T-helper 17 cell (primary cell): ENCODE results near the gene BCL2A1. TPM values are rescaled to one million over a fixed set of nuclear protein-coding genes. Genes with fewer than 3 reads are reported as not detected.

ENCODE experiments used
- ATAC-seq: fragments of 150-1000 bp; cut with Tn5 transposase; 2 replicates; pipeline ENCODE4 v1.10.0; 2021; ENCODE audit warnings: mild to moderate bottlenecking, moderate library complexity
- DNase-seq, 3 donors: peaks; one replicate each; pipeline versions ENCODE4 v3.0.0 to v3.0.0-alpha.2; 2020 to 2021
- H3K9me3 ChIP-seq: one replicate; pipeline ENCODE4 v1.7.0; 2013; ENCODE audit warnings: low read length, mild to moderate bottlenecking; ENCODE audit not compliant: control insufficient read depth, poor library complexity, severe bottlenecking
- H3K27ac Mint-ChIP-seq: one replicate; pipeline ENCODE4 v1.8.0; 2022; ENCODE audit warnings: mild to moderate bottlenecking, moderate library complexity, mixed read lengths
- H3K27me3 Mint-ChIP-seq: one replicate; pipeline ENCODE4 v1.8.0; 2022; ENCODE audit warnings: mixed read lengths
- H3K36me3 Mint-ChIP-seq: one replicate; pipeline ENCODE4 v1.8.0; 2022; ENCODE audit warnings: low read depth, mixed read lengths
- H3K4me1 Mint-ChIP-seq: one replicate; pipeline ENCODE4 v1.8.0; 2022; ENCODE audit warnings: mild to moderate bottlenecking, mixed read lengths
- H3K4me3 Mint-ChIP-seq: one replicate; pipeline ENCODE4 v1.8.0; 2022; ENCODE audit warnings: mild to moderate bottlenecking, moderate library complexity, mixed read lengths
- total RNA-seq, 4 donors: library from RNA in 2 of 4; stranded (reverse) in 2 of 4; gene quantifications; one replicate each; pipeline ENCODE4 v1.2.3 and lab custom pipeline; 2022 to 2026

BCL2A1 gene
- total RNA-seq, 2 donors from 2014 or later: 23.3 to 27.0 TPM

DNA sequence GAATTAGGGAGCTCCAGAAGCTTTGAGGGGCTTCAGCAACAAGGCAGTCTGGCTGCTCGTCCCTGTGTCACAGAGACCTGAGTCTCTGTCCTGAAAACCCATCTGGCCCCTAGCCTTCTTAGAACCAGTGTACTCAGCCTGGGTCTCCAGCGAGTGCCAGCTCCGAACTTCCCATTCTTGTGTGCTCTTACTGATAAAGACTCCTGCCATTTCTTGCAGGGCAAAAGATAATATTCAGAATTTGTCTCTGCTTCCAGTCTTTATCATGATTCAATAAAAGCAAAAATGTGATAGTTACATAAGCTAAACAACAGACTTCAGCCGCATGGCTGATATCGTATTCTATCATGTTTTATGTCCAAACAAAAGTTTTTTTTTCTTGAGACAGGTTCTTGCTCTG is 36.0 kb upstream of the BCL2A1 start:
- no peaks in the 10 kb centered on the region for H3K9me3 ChIP-seq
- H3K36me3 Mint-ChIP-seq: no peaks in the 10 kb centered on the region
- no peak overlapping the region for H3K4me3 Mint-ChIP-seq
- no peak for DNase-seq
- no peak overlapping the region for H3K27ac Mint-ChIP-seq
- peaks cover 6% of the 10 kb centered on the region for H3K4me1 Mint-ChIP-seq
- peaks cover 4% of the 10 kb centered on the region for H3K27me3 Mint-ChIP-seq
- no peak for ATAC-seq

DNA sequence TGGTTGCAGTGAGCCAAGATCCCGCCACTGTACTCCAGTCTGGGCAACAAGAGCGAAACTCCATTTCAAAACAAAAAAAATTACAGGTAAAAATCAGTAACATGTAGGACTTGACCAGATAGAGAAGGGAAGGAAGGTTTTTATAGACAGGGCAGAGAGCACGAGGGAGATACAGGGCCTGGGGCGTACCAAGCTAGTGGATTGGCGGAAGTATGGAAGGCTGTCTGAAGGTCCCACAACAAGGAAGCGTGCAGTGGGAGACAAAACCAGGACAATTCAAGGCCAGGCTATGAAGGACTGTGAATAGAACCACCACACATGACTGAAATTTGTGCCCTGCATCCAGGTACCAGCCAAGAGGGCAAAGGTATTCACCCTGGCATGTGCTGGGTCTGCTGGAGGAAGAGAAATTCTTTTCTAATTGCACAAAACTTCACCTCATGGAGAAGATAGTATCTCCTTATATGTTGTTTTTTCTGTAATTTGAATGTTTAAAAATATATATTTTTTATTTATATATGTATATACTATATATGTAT is 33.0 kb upstream of the BCL2A1 start:
- Mint-ChIP-seq H3K4me1 (peaks cover 3% of the 10 kb centered on the region), H3K27me3 (no peaks in the 10 kb centered on the region), H3K27ac (no peak overlapping the region), H3K4me3 (no peak overlapping the region), H3K36me3 (no peaks in the 10 kb centered on the region)
- ATAC-seq (no peak), DNase-seq (no peak)
- no peaks in the 10 kb centered on the region for H3K9me3 ChIP-seq

DNA sequence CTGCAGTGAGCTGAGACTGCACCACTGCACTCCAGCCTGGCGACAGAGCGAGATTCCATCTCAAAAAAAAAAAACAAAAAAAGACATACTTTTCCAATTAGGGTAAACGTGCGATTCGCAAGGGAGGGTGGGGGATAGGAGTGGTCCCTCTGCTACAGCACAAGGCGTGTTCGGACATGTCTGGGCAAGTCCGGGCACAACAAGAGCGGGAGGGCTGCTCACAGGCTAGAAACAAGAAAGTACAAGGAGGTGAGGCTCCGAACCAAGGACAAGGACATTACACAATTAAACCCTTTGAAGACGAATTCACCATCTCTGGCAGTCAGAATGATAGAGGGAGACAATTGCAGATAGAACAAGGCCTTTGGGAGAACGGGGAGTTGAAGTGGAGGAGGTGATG is 32.2 kb upstream of the BCL2A1 start:
- ATAC-seq (no peak), DNase-seq (no peak)
- Mint-ChIP-seq H3K27me3 (no peaks in the 10 kb centered on the region), H3K36me3 (no peaks in the 10 kb centered on the region), H3K27ac (no peak overlapping the region), H3K4me3 (no peak overlapping the region), H3K4me1 (peaks cover 3% of the 10 kb centered on the region)
- no peaks in the 10 kb centered on the region for H3K9me3 ChIP-seq

DNA sequence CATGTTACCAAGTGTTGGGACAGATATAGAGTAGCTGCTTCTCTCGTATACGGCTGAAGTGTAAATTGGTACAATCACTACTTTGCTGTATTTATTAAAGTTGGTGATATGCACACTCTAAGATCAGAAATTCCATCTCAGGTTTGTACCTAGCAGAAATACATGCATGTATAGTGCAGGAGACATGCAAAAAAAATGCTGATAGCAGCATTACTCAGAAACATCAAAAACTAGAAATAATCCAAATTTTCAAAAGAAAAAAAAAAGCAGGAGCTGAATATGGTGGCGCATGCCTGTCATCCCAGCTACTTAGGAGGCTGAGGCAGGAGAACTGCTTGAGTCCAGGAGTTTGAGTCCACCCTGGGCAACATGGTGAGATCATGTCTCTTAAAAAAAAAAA is 31.3 kb upstream of the BCL2A1 start:
- H3K4me1 Mint-ChIP-seq: peaks cover 3% of the 10 kb centered on the region

GRCh38 chr15:79994615-79995014 is 23.6 kb upstream of the BCL2A1 start:
- peaks cover 2% of the 10 kb centered on the region for H3K4me1 Mint-ChIP-seq
- peaks cover 7% of the 10 kb centered on the region for H3K27me3 Mint-ChIP-seq
- H3K27ac Mint-ChIP-seq: no peak overlapping the region
- no peaks in the 10 kb centered on the region for H3K36me3 Mint-ChIP-seq
- H3K9me3 ChIP-seq: no peaks in the 10 kb centered on the region
- H3K4me3 Mint-ChIP-seq: no peak overlapping the region
- ATAC-seq: no peak
- DNase-seq: no peak

More for the DNA sequence above, 31.3 kb upstream of the BCL2A1 start:
- no peak for DNase-seq
- H3K27ac Mint-ChIP-seq: peak overlapping the region; percentile 11
- H3K27me3 Mint-ChIP-seq: no peaks in the 10 kb centered on the region
- H3K9me3 ChIP-seq: no peaks in the 10 kb centered on the region
- ATAC-seq: no peak
- H3K36me3 Mint-ChIP-seq: no peaks in the 10 kb centered on the region
- no peak overlapping the region for H3K4me3 Mint-ChIP-seq

DNA sequence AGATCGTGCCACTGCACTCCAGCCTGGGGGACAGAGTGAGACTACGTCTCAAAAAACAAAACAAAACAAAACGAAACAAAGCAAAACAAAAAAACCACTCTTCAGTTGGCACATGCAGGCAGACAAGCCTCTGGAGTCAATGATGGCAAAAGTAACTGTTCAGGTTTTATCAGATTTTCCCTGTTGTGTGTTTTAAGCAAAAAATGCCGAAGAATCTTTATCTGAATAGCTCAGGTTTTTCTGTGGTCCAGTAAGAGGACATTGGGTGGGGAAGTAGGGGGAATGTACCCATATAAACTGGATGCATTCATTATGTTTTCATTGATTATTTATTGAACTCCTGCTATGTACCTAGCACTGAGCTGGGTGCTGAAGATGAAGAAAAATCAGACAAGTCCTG is 20.8 kb upstream of the BCL2A1 start:
- Mint-ChIP-seq H3K36me3 (no peaks in the 10 kb centered on the region), H3K27ac (no peak overlapping the region), H3K4me1 (peaks cover 4% of the 10 kb centered on the region), H3K27me3 (peaks cover 7% of the 10 kb centered on the region), H3K4me3 (no peak overlapping the region)
- no peak for DNase-seq
- ATAC-seq: no peak
- no peaks in the 10 kb centered on the region for H3K9me3 ChIP-seq

DNA sequence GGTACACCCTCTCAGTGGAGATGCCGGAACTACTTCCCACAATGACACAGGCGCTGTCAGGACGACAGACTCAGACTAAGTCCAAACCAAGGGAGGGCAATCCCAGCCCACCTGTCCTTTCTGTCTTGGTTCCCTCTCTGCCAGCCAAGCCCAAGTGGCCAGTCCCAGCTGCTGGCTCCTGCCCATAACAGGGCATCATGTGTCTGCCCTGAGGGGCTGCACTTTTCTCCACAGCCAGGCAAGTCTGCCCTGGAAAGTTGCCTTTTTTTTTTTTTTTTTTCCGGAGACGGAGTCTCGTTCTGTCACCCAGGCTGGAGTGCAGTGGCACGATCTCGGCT is 20.0 kb upstream of the BCL2A1 start:
- ATAC-seq (no peak), DNase-seq (no peak)
- Mint-ChIP-seq H3K4me1 (peaks cover 4% of the 10 kb centered on the region), H3K27ac (no peak overlapping the region), H3K4me3 (no peak overlapping the region), H3K27me3 (peaks cover 7% of the 10 kb centered on the region), H3K36me3 (no peaks in the 10 kb centered on the region)
- H3K9me3 ChIP-seq: no peaks in the 10 kb centered on the region

DNA sequence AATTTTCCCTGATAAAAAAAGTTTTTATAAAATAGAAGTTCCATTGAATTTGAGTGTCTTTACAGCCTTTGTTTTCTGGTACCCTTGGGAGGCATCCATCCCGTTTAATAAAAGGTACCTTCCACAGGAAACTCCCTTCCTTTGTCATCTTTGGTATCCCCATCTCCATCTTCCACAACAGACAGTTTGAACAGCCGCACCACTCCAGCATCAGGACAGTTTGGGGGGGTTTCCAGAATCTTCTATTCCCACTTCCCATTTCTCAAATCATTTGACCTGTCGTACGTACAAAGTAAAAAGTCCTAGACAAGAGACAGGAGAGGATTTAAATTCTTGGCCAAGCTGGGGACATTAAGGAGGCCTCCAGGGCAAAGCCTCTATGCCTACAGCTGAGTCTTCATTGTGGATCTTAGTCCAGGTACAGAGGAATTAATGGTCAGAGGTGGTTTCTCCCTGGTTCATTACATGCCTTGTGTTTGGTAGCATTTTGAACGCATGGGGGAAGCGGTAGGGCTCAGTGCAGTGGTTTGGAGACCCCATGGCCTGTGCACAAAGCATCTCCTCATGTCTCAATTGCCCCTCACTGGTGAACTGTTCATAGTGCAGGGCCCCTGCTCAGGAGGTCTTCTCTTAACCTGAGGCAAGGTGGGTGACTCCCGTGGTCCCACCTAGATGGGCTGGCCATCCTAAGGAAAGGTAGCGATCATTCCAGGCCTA is 19.4 kb upstream of the BCL2A1 start:
- no peak overlapping the region for H3K27ac Mint-ChIP-seq
- DNase-seq (no peak), ATAC-seq (no peak)
- no peaks in the 10 kb centered on the region for H3K36me3 Mint-ChIP-seq
- peaks cover 7% of the 10 kb centered on the region for H3K27me3 Mint-ChIP-seq
- no peaks in the 10 kb centered on the region for H3K9me3 ChIP-seq
- H3K4me1 Mint-ChIP-seq: peaks cover 4% of the 10 kb centered on the region
- H3K4me3 Mint-ChIP-seq: no peak overlapping the region

GRCh38 chr15:79989682-79990081 is 18.7 kb upstream of the BCL2A1 start:
- Mint-ChIP-seq H3K4me3 (no peak overlapping the region), H3K27me3 (peaks cover 3% of the 10 kb centered on the region), H3K4me1 (peaks cover 4% of the 10 kb centered on the region), H3K27ac (no peak overlapping the region), H3K36me3 (no peaks in the 10 kb centered on the region)
- DNase-seq: no peak
- H3K9me3 ChIP-seq: no peaks in the 10 kb centered on the region
- no peak for ATAC-seq

DNA sequence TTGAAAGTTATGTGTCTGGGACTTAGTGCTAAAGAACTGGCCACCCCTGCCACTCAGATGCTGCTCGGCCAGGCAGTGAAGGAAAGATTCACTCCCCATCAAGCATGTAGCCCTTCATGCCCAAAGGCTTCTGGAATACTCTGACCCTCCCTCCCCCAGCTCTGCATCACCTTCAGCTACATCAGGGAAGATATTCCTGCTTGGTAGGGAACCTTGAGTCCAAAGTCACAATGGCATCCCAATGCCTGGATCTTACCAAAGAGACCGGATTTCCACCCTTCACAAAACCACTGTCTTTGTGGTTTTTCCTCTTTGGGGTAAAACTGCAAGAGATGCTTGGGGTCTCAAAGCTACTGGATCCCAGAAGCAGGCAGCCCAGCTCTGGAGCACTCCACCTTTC is 18.2 kb upstream of the BCL2A1 start:
- ATAC-seq (no peak), DNase-seq (no peak)
- H3K27ac Mint-ChIP-seq: no peak overlapping the region
- peaks cover 4% of the 10 kb centered on the region for H3K4me1 Mint-ChIP-seq
- no peak overlapping the region for H3K4me3 Mint-ChIP-seq
- no peaks in the 10 kb centered on the region for H3K9me3 ChIP-seq
- no peaks in the 10 kb centered on the region for H3K36me3 Mint-ChIP-seq
- H3K27me3 Mint-ChIP-seq: no peaks in the 10 kb centered on the region

DNA sequence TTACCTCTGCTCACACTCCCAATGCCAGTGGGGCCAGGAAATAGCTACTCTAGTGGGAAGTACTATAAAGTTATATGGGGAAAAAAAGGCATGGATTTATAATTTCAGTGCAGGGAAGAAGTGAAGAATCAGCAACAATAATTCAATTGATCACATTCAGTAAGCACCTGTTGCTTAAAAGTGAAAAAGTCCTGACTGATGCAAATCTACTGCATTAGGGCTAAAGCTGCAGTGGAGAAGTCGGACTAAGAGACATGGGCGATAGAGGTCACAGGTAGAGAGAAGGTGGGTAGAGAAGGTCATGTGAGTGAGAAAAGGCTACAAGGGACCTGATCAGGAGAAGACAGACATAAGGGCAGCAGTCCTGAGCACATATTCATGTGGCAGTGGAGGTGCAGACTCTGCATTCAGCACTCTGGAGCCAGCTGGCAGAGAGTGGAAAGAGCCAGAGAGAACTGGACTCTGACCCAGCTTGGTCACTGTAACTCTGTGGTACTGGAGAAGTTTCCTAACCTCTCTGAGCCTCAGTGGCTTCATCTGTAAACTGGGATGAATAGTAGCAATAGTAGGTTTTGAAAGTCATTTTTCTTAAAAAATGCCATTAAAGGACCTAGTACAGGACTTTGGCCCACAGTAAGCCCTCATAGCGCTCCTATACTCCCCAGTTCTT is 17.6 kb upstream of the BCL2A1 start:
- no peak for ATAC-seq
- Mint-ChIP-seq H3K27me3 (no peaks in the 10 kb centered on the region), H3K4me1 (peaks cover 4% of the 10 kb centered on the region), H3K36me3 (no peaks in the 10 kb centered on the region), H3K4me3 (no peak overlapping the region), H3K27ac (no peak overlapping the region)
- no peak for DNase-seq
- no peaks in the 10 kb centered on the region for H3K9me3 ChIP-seq

- Mint-ChIP-seq H3K36me3 (no peaks in the 10 kb centered on the region), H3K27me3 (no peaks in the 10 kb centered on the region), H3K4me1 (peaks cover 3% of the 10 kb centered on the region), H3K27ac (no peak overlapping the region), H3K4me3 (no peak overlapping the region)
- no peak for DNase-seq
- no peaks in the 10 kb centered on the region for H3K9me3 ChIP-seq
- ATAC-seq: no peak
Observed at GRCh38 chr15:79987969-79988368, 17.0 kb upstream of the BCL2A1 start.

DNA sequence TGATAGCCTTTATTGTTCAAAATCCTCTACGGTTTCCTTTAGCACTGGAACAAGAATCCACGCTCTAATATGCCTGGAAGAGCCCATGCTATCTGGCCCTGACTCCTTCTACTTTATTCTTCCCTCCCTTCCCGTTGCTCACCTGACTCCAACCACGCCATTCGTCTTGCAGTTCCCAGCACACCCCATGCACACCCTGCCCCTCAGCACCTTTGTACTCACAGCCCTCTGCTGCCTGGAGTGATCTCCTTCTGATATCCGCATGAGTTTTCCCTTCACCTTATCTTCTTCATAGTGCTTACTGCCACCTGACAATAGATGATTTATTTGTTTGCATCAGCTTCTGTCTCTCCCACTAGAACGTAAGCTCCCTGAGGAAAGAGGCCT is 16.6 kb upstream of the BCL2A1 start:
- ATAC-seq: no peak
- no peak overlapping the region for H3K4me3 Mint-ChIP-seq
- no peaks in the 10 kb centered on the region for H3K9me3 ChIP-seq
- peaks cover 3% of the 10 kb centered on the region for H3K4me1 Mint-ChIP-seq
- no peaks in the 10 kb centered on the region for H3K27me3 Mint-ChIP-seq
- H3K36me3 Mint-ChIP-seq: no peaks in the 10 kb centered on the region
- no peak overlapping the region for H3K27ac Mint-ChIP-seq
- no peak for DNase-seq
